ENCODE measurements around the gene SLC22A1. TPM values are rescaled to one million over a fixed set of nuclear protein-coding genes. Genes with fewer than 3 reads are reported as not detected.
"Not testable (repeated sequence)": the region's sequence is repeated elsewhere in the genome, so short reads cannot be mapped to it uniquely, and the experiment has no call there.

Gene SLC22A1
- total RNA-seq, 5 donors from 2014 or later (not counting 1 experiment from before 2014, with no cell fraction given), result 1.0 to 2.7 (median 2.3) TPM

- 89% methylated on average over 37 of the region's 47 CpGs for WGBS (ENCODE audit: insufficient coverage)
Measured at GRCh38 chr6:160133441-160134336, 12.1 kb downstream of the SLC22A1 start.

GRCh38 chr6:160134337-160134751 is 12.7 kb downstream of the SLC22A1 start:
- H3K4me1 ChIP-seq (ENCODE audit: control insufficient read depth in 1 of 2, extremely low read depth in 1 of 2, insufficient read depth in 2 of 2, low read length in 2 of 2); H3K27ac ChIP-seq (ENCODE audit: low read length); POLR2A ChIA-PET; H3K9me3 ChIP-seq; H3K27ac Mint-ChIP-seq; H3K4me3 ChIP-seq (ENCODE audit: control insufficient read depth in 1 of 2, extremely low read depth in 1 of 2, low read length in 1 of 2); H3K36me3 ChIP-seq (ENCODE audit: control insufficient read depth in 2 of 2, extremely low read depth in 1 of 2, insufficient read depth in 1 of 2, low read length in 1 of 2); H3K27me3 Mint-ChIP-seq; H3K9me3 Mint-ChIP-seq; H3K36me3 Mint-ChIP-seq; H3K4me3 Mint-ChIP-seq; H3K27me3 ChIP-seq (replicated peaks in 1 of 2; ENCODE audit: control insufficient read depth in 2 of 2, extremely low read depth in 1 of 2, insufficient read depth in 2 of 2, low read length in 1 of 2); ATAC-seq (replicated peaks in 1 of 4): not testable (repeated sequence)
- DNase-seq, result peak in 1 of 35 experiments; percentile 7
- WGBS (ENCODE audit: insufficient coverage), result 88% methylated on average over 20 of the region's 20 CpGs
- CTCF ChIA-PET, result interaction anchor here in 1 of 2 donors (0.7 kb wide), 1 partner anchor 10 kb away, joined by 5 read pairs; no protein-coding TSS in a partner anchor
- peaks cover 9 to 10% (median 9%) of the 10 kb centered on the region in 3 donors for H3K4me1 Mint-ChIP-seq

More at GRCh38 chr6:160133441-160134336, 12.1 kb downstream of the SLC22A1 start:
- ATAC-seq (replicated peaks in 1 of 4) (no peak), DNase-seq (no peak)
- H3K9me3 Mint-ChIP-seq, result no peaks in the 10 kb centered on the region
- peaks cover 0 to 3% of the 10 kb centered on the region in 2 experiments for H3K27me3 ChIP-seq (replicated peaks in 1 of 2; ENCODE audit: control insufficient read depth in 2 of 2, extremely low read depth in 1 of 2, insufficient read depth in 2 of 2, low read length in 1 of 2)
- no peaks in the 10 kb centered on the region for H3K36me3 ChIP-seq (ENCODE audit: control insufficient read depth in 2 of 2, extremely low read depth in 1 of 2, insufficient read depth in 1 of 2, low read length in 1 of 2)
- peaks cover 8 to 9% (median 9%) of the 10 kb centered on the region in 3 donors for H3K4me1 Mint-ChIP-seq
- H3K27ac Mint-ChIP-seq, result no peak overlapping the region
- no peak overlapping the region for H3K4me3 Mint-ChIP-seq
- ChIA-PET CTCF (interaction anchor here in 1 of 2 donors (0.6 kb wide), 1 partner anchor 361 kb away, joined by 3 read pairs; no protein-coding TSS in a partner anchor), POLR2A (no interaction called here)
- H3K4me1 ChIP-seq (ENCODE audit: control insufficient read depth in 1 of 2, extremely low read depth in 1 of 2, insufficient read depth in 2 of 2, low read length in 2 of 2), result peaks cover 0 to 3% of the 10 kb centered on the region in 2 experiments
- no peaks in the 10 kb centered on the region for H3K36me3 Mint-ChIP-seq
- H3K27me3 Mint-ChIP-seq, result no peaks in the 10 kb centered on the region
- no peaks in the 10 kb centered on the region for H3K9me3 ChIP-seq
- H3K27ac ChIP-seq (ENCODE audit: low read length), result no peak overlapping the region
- H3K4me3 ChIP-seq (ENCODE audit: control insufficient read depth in 1 of 2, extremely low read depth in 1 of 2, low read length in 1 of 2), result no peak overlapping the region

DNA sequence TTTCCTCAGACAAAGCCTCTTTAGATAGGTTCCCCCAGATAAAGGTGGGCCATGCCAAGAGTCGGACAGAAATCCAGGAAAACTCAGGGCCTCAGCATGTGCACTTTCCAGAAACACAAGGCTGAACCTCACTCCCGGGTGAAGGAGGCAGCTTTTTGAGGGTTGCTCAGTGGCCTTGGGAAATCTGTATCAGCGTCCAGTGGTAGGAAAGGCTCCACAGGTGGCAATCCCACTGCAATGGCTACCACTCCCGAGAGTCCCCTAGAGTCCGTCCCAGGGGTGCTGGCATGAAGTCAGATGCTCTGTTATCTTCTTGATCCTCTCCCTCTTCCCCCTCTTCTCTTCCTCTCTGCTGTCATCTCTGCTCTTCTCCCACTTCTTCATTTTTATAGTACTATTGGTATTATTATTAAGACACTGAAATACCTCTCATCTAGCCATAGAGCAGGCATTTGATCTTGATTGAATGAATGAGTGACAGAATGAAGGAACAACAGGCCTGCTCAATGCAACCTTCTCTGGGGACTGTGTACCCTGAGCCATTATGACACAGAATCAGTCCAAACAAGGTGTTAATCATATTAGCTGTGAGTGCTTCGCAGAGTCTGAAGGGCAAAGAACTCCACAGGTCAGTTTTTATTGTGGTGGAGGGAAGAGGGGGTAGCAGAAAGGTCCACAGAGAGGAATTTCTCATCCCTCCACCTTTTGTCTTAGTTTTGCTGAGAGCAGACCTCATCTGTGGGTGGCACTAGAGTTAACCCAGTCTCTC is 13.3 kb downstream of the SLC22A1 start:
- ChIA-PET POLR2A (no interaction called here), CTCF (interaction anchor here in 1 of 2 donors (0.7 kb wide), 1 partner anchor 9 kb away, joined by 5 read pairs; no protein-coding TSS in a partner anchor)
- no peaks in the 10 kb centered on the region for H3K36me3 ChIP-seq (ENCODE audit: control insufficient read depth in 2 of 2, extremely low read depth in 1 of 2, insufficient read depth in 1 of 2, low read length in 1 of 2)
- H3K4me3 Mint-ChIP-seq, result no peak overlapping the region
- no peak for DNase-seq
- no peak overlapping the region for H3K4me3 ChIP-seq (ENCODE audit: control insufficient read depth in 1 of 2, extremely low read depth in 1 of 2, low read length in 1 of 2)
- H3K36me3 Mint-ChIP-seq, result no peaks in the 10 kb centered on the region
- peaks cover 9 to 10% (median 9%) of the 10 kb centered on the region in 3 donors for H3K4me1 Mint-ChIP-seq
- peaks cover 0 to 3% of the 10 kb centered on the region in 2 experiments for H3K4me1 ChIP-seq (ENCODE audit: control insufficient read depth in 1 of 2, extremely low read depth in 1 of 2, insufficient read depth in 2 of 2, low read length in 2 of 2)
- H3K27me3 Mint-ChIP-seq, result no peaks in the 10 kb centered on the region
- ATAC-seq (replicated peaks in 1 of 4), result no peak
- H3K27me3 ChIP-seq (replicated peaks in 1 of 2; ENCODE audit: control insufficient read depth in 2 of 2, extremely low read depth in 1 of 2, insufficient read depth in 2 of 2, low read length in 1 of 2), result peaks cover 0 to 3% of the 10 kb centered on the region in 2 experiments
- H3K9me3 Mint-ChIP-seq, result no peaks in the 10 kb centered on the region
- no peaks in the 10 kb centered on the region for H3K9me3 ChIP-seq
- H3K27ac Mint-ChIP-seq, result no peak overlapping the region
- 86% methylated on average over 5 of the region's 6 CpGs for WGBS (ENCODE audit: insufficient coverage)
- H3K27ac ChIP-seq (ENCODE audit: low read length), result no peak overlapping the region

DNA sequence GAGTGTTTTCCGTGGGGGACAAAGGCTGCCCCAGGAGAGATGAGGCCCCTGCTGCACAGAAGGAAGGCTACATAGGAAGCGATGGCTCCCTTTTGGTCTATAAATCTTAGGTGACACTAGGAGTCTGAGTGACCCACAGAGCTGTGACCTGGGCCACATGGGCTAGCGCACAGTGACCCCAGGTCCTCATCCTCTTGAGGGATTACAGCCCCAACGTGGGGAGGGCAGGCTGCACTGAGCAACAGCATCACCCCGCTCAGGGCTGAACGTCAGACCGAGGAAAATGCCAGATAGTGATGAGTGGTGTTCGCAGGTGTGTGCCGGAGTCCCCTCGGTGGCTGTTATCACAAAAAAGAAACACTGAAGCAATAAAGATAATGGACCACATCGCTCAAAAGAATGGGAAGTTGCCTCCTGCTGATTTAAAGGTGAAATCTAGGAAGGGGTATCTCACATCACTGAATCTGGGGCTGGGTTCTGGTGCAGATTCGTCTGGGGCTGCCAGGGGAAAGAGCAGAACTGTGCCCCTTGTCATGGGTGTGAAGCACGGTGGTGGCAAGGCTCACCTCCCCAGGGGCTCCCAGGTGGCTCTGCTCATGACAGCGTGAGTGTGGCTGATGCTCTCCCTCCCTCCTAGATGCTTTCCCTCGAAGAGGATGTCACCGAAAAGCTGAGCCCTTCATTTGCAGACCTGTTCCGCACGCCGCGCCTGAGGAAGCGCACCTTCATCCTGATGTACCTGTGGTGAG is 14.5 kb downstream of the SLC22A1 start:
- CTCF ChIA-PET, result no interaction called here
- Mint-ChIP-seq H3K27me3 (no peaks in the 10 kb centered on the region), H3K36me3 (no peaks in the 10 kb centered on the region), H3K9me3 (no peaks in the 10 kb centered on the region), H3K27ac (no peak overlapping the region), H3K4me1 (peaks cover 9 to 10% (median 9%) of the 10 kb centered on the region in 3 donors), H3K4me3 (no peak overlapping the region)
- peaks cover 0 to 3% of the 10 kb centered on the region in 2 experiments for H3K4me1 ChIP-seq (ENCODE audit: control insufficient read depth in 1 of 2, extremely low read depth in 1 of 2, insufficient read depth in 2 of 2, low read length in 2 of 2)
- POLR2A ChIA-PET, result no interaction called here
- DNase-seq (no peak), ATAC-seq (replicated peaks in 1 of 4) (no peak)
- WGBS (ENCODE audit: insufficient coverage), result 73% methylated on average over 15 of the region's 21 CpGs
- H3K4me3 ChIP-seq (ENCODE audit: control insufficient read depth in 1 of 2, extremely low read depth in 1 of 2, low read length in 1 of 2), result no peak overlapping the region
- H3K27me3 ChIP-seq (replicated peaks in 1 of 2; ENCODE audit: control insufficient read depth in 2 of 2, extremely low read depth in 1 of 2, insufficient read depth in 2 of 2, low read length in 1 of 2), result peaks cover 0 to 3% of the 10 kb centered on the region in 2 experiments
- no peaks in the 10 kb centered on the region for H3K36me3 ChIP-seq (ENCODE audit: control insufficient read depth in 2 of 2, extremely low read depth in 1 of 2, insufficient read depth in 1 of 2, low read length in 1 of 2)
- H3K27ac ChIP-seq (ENCODE audit: low read length), result no peak overlapping the region
- H3K9me3 ChIP-seq, result no peaks in the 10 kb centered on the region

DNA sequence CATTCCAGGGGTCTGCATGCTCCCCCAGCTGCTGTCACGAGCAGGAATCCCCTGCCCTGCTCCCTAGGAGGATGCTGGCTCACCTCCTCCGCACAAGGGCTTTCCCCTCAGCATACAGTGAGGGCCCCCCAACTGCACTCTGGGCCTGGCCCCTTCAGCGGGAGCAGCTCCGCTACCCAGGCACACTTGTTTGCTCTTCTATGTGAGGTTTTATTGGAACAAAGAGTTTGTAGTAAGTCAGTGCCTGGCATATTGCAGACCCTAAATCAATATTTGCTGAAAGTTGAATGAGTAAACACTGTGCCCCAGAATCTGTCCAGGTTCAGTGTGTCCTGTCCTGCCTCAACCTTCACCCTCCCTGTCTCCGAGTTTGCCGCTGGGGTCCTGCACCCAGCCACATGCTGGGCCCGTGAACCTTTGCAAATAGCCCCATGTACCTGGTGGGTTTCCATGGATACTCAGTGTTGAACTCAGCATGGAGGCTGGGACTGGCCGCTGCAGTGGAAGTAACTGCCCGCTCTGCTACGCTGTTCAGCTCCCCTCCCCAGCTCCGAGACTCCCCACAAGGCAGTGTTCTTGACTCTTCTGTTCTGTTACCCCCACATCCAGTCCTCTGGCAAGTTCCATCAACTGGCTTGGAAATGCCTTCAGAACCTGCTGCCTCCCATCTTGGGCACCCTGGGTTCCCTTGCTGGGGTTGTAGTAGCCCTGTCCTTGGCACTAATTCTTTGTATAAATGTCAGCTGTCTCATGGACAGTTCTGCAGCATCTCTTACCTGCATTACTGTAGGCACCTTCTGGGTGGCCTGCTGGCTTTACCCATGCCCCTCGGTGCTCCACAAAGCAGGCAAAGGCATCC is 15.7 kb downstream of the SLC22A1 start:
- no peaks in the 10 kb centered on the region for H3K36me3 ChIP-seq (ENCODE audit: control insufficient read depth in 2 of 2, extremely low read depth in 1 of 2, insufficient read depth in 1 of 2, low read length in 1 of 2)
- Mint-ChIP-seq H3K9me3 (no peaks in the 10 kb centered on the region), H3K36me3 (no peaks in the 10 kb centered on the region), H3K4me3 (no peak overlapping the region), H3K27me3 (no peaks in the 10 kb centered on the region), H3K27ac (no peak overlapping the region), H3K4me1 (peaks cover 9 to 10% (median 9%) of the 10 kb centered on the region in 3 donors)
- no peak overlapping the region for H3K4me3 ChIP-seq (ENCODE audit: control insufficient read depth in 1 of 2, extremely low read depth in 1 of 2, low read length in 1 of 2)
- POLR2A ChIA-PET, result no interaction called here
- peaks cover 0 to 3% of the 10 kb centered on the region in 2 experiments for H3K4me1 ChIP-seq (ENCODE audit: control insufficient read depth in 1 of 2, extremely low read depth in 1 of 2, insufficient read depth in 2 of 2, low read length in 2 of 2)
- 71% methylated on average over 8 of the region's 12 CpGs for WGBS (ENCODE audit: insufficient coverage)
- DNase-seq (no peak), ATAC-seq (replicated peaks in 1 of 4) (peak in 1 of 4 experiments; percentile 23)
- no peak overlapping the region for H3K27ac ChIP-seq (ENCODE audit: low read length)
- no peaks in the 10 kb centered on the region for H3K9me3 ChIP-seq
- H3K27me3 ChIP-seq (replicated peaks in 1 of 2; ENCODE audit: control insufficient read depth in 2 of 2, extremely low read depth in 1 of 2, insufficient read depth in 2 of 2, low read length in 1 of 2), result peaks cover 0 to 3% of the 10 kb centered on the region in 2 experiments
- CTCF ChIA-PET, result interaction anchor here (0.7 to 2.5 kb wide), 6 partner anchors 312 to 399 kb away, joined by 3 to 20 read pairs (median 5); no protein-coding TSS in a partner anchor
